CD14-positive monocyte (primary cell): ENCODE data around the gene JARID2. TPM values are rescaled to one million over a fixed set of nuclear protein-coding genes. Genes with fewer than 3 reads are reported as not detected.

Experiments
- DNase-seq, 3 donors: peaks; one replicate each; pipeline ENCODE4 v3.0.0-alpha.2; 2011 to 2022
- H2AFZ ChIP-seq: 2 replicates; pipeline ENCODE4 v1.6.0; 2012; ENCODE audit warnings: mild to moderate bottlenecking, low read depth, low read length, inconsistent platforms; ENCODE audit not compliant: insufficient read depth, poor library complexity, severe bottlenecking
- H3K27ac ChIP-seq, 2 donors: 1 replicate in 1 of 2; 2 replicates in 1 of 2; pipeline ENCODE4 v1.5.1; 2012 to 2013; ENCODE audit warnings: low read length in 2 of 2, control low read depth in 1 of 2, inconsistent platforms in 1 of 2, low read depth in 1 of 2, mild to moderate bottlenecking in 1 of 2
- H3K27me3 ChIP-seq, 2 donors: one replicate each; pipeline versions ENCODE4 v1.6.0 to v1.6.1; 2011 to 2013; ENCODE audit warnings: low read length in 2 of 2; ENCODE audit not compliant: control insufficient read depth in 2 of 2, insufficient read depth in 2 of 2
- H3K36me3 ChIP-seq, 2 donors: replicated peaks in 1 of 2; 1 replicate in 1 of 2; 2 replicates in 1 of 2; pipeline versions ENCODE4 v1.5.1 to v1.6.1; 2012 to 2013; ENCODE audit warnings: low read length in 2 of 2, control low read depth in 1 of 2, inconsistent platforms in 1 of 2, mild to moderate bottlenecking in 1 of 2; ENCODE audit not compliant: insufficient read depth in 2 of 2, control insufficient read depth in 1 of 2
- H3K4me1 ChIP-seq, 2 donors: 1 replicate in 1 of 2; 2 replicates in 1 of 2; pipeline versions ENCODE4 v1.5.1 to v1.6.1; 2012 to 2013; ENCODE audit warnings: low read length in 2 of 2, control low read depth in 1 of 2, inconsistent platforms in 1 of 2, mild to moderate bottlenecking in 1 of 2, moderate library complexity in 1 of 2; ENCODE audit not compliant: insufficient read depth in 2 of 2, control insufficient read depth in 1 of 2
- H3K4me2 ChIP-seq: replicated peaks from 2 replicates; pipeline ENCODE3; 2012; ENCODE audit warnings: low read length, moderate library complexity, mild to moderate bottlenecking; ENCODE audit not compliant: poor library complexity, severe bottlenecking; ENCODE audit errors: extremely low read depth
- H3K4me3 ChIP-seq, 3 experiments: fragments of 200-600 bp in 1 of 3; sonication (generic) in 1 of 3; replicated peaks in 1 of 3; 1 replicate in 2 of 3; 2 replicates in 1 of 3; pipeline ENCODE4 v1.5.1; 2011 to 2013; ENCODE audit warnings: low read length in 3 of 3, mild to moderate bottlenecking in 3 of 3, control low read depth in 2 of 3, low read depth in 2 of 3, inconsistent platforms in 1 of 3, moderate library complexity in 1 of 3
- H3K79me2 ChIP-seq: 2 replicates; pipeline ENCODE4 v1.6.0; 2012; ENCODE audit warnings: mild to moderate bottlenecking, control low read depth, inconsistent platforms, low read length, moderate library complexity; ENCODE audit not compliant: insufficient read depth
- H3K9ac ChIP-seq: 2 replicates; pipeline ENCODE4 v1.6.0; 2017; ENCODE audit warnings: low read length, mild to moderate bottlenecking; ENCODE audit not compliant: insufficient read depth, poor library complexity, severe bottlenecking
- H3K9me3 ChIP-seq, 2 donors: replicated peaks in 1 of 2; 1 replicate in 1 of 2; 2 replicates in 1 of 2; pipeline versions ENCODE4 v1.5.1 to v1.6.1; 2012 to 2013; ENCODE audit warnings: low read length in 2 of 2, control low read depth in 1 of 2; ENCODE audit not compliant: control insufficient read depth in 1 of 2, insufficient read depth in 1 of 2
- H4K20me1 ChIP-seq: 2 replicates; pipeline ENCODE4 v1.6.0; 2012; ENCODE audit warnings: mild to moderate bottlenecking, low read length, control low read depth, moderate library complexity; ENCODE audit not compliant: insufficient read depth
- H3K27ac Mint-ChIP-seq, 7 donors: one replicate each; pipeline ENCODE4 v1.8.0; 2020; ENCODE audit warnings: mild to moderate bottlenecking in 7 of 7, mixed read lengths in 7 of 7, moderate library complexity in 6 of 7, inconsistent platforms in 2 of 7
- H3K27me3 Mint-ChIP-seq, 3 donors: one replicate each; pipeline ENCODE4 v1.8.0; 2021 to 2022; ENCODE audit warnings: low read depth in 3 of 3, mild to moderate bottlenecking in 3 of 3, mixed read lengths in 3 of 3, moderate library complexity in 3 of 3, inconsistent platforms in 1 of 3
- H3K36me3 Mint-ChIP-seq, 2 donors: one replicate each; pipeline ENCODE4 v1.8.0; 2020; ENCODE audit warnings: mixed read lengths in 2 of 2, inconsistent platforms in 1 of 2, mild to moderate bottlenecking in 1 of 2
- H3K4me1 Mint-ChIP-seq: one replicate; pipeline ENCODE4 v1.8.0; 2020; ENCODE audit warnings: mild to moderate bottlenecking, mixed read lengths
- H3K4me3 Mint-ChIP-seq, 2 donors: one replicate each; pipeline ENCODE4 v1.8.0; 2020; ENCODE audit warnings: mild to moderate bottlenecking in 2 of 2, mixed read lengths in 2 of 2, moderate library complexity in 1 of 2
- H3K9me3 Mint-ChIP-seq, 7 donors: one replicate each; pipeline ENCODE4 v1.8.0; 2020 to 2022; ENCODE audit warnings: mixed read lengths in 7 of 7, mild to moderate bottlenecking in 6 of 7, moderate library complexity in 6 of 7, inconsistent platforms in 2 of 7
- CTCF ChIP-seq: fragments of 200-600 bp; IDR thresholded peaks from one replicate; pipeline ENCODE4 v1.8.0; 2022; ENCODE audit warnings: antibody characterized with exemption, mild to moderate bottlenecking
- WGBS: methylation state at CpG from one replicate; pipeline ENCODE4 v1.1.5; 2013; ENCODE audit warnings: missing lambda C conversion rate; ENCODE audit not compliant: insufficient coverage; 5-methylcytosine and 5-hydroxymethylcytosine counted together
- intact Hi-C, 2 donors: fragments of 100-400 bp; cut with micrococcal nuclease; formaldehyde crosslinking; loops; one replicate each; pipeline versions ENCODE4 v1.15.0 to v1.15.1; 2023
- polyA plus RNA-seq, 3 donors: library from polyadenylated mRNA; depleted of rRNA in 1 of 3; unstranded in 2 of 3; stranded (reverse) in 1 of 3; fragments of 300-500 nt in 2 of 3; fragments of >200 nt in 1 of 3; fragmentation: Illumina TruSeq in 2 of 3; gene quantifications; 1 replicate in 2 of 3; 2 replicates in 1 of 3; pipeline ENCODE4 v1.2.3, GENCODE V29; 2012 to 2021

The JARID2 gene
- polyA plus RNA-seq, 3 donors: 6.8 to 17.5 (median 12.5) TPM

GRCh38 chr6:15506066-15506465 lies 260.2 kb downstream of the JARID2 start:
- Mint-ChIP-seq H3K9me3 (no peaks in the 10 kb centered on the region), H3K4me1 (peaks cover 22% of the 10 kb centered on the region), H3K27ac (peak overlapping the region in 2 of 7 donors; percentile 74 to 92), H3K27me3 (peaks cover 0 to 3% (median 0%) of the 10 kb centered on the region in 3 donors), H3K4me3 (no peak overlapping the region), H3K36me3 (peaks cover 86 to 99% of the 10 kb centered on the region in 2 donors)
- Histone ChIP-seq H3K4me2 (no peak overlapping the region), H3K4me1 (peaks cover 10 to 20% of the 10 kb centered on the region in 2 donors), H3K79me2 (peaks cover 60% of the 10 kb centered on the region), H3K27ac (peak overlapping the region in 1 of 2 donors; percentile 84), H2AFZ (no peak overlapping the region), H3K9ac (no peak overlapping the region), H3K9me3 (no peaks in the 10 kb centered on the region), H3K36me3 (peaks cover 91 to 98% of the 10 kb centered on the region in 2 donors), H3K27me3 (no peaks in the 10 kb centered on the region), H3K4me3 (no peak overlapping the region), H4K20me1 (peaks cover 98% of the 10 kb centered on the region)
- WGBS: 100% methylated on average over 4 of the region's 7 CpGs
- TF ChIP-seq CTCF: no peak
- intact Hi-C loops: no loop called here
- no peak for DNase-seq

- no peaks in the 10 kb centered on the region for H3K9me3 Mint-ChIP-seq
- H3K36me3 ChIP-seq: peaks cover 91 to 98% of the 10 kb centered on the region in 2 donors
- peaks cover 12 to 21% of the 10 kb centered on the region in 2 donors for H3K4me1 ChIP-seq
- H3K27me3 ChIP-seq: no peaks in the 10 kb centered on the region
- H3K4me3 ChIP-seq: no peak overlapping the region
- intact Hi-C loops: no loop called here
- no peak overlapping the region for H3K4me3 Mint-ChIP-seq
- peak overlapping the region; percentile 70 to 97 (median 90) for H3K27ac Mint-ChIP-seq
- peaks cover 85 to 99% of the 10 kb centered on the region in 2 donors for H3K36me3 Mint-ChIP-seq
- no peaks in the 10 kb centered on the region for H3K9me3 ChIP-seq
- no peak for TF ChIP-seq CTCF
- peaks cover 25% of the 10 kb centered on the region for H3K4me1 Mint-ChIP-seq
- no peak overlapping the region for H3K9ac ChIP-seq
- no peak for DNase-seq
- peaks cover 0 to 5% (median 0%) of the 10 kb centered on the region in 3 donors for H3K27me3 Mint-ChIP-seq
- 92% methylated on average over 10 of the region's 11 CpGs for WGBS
- H3K4me2 ChIP-seq: no peak overlapping the region
- peaks cover 98% of the 10 kb centered on the region for H4K20me1 ChIP-seq
- peak overlapping the region; percentile 64 to 84 for H3K27ac ChIP-seq
- peaks cover 67% of the 10 kb centered on the region for H3K79me2 ChIP-seq
- H2AFZ ChIP-seq: no peak overlapping the region
These were observed 261.4 kb downstream of the JARID2 start for GRCh38 chr6:15507221-15507620.
